Panc1 (cell line): ENCODE measurements around the gene RHEB.

Experiments
- CTCF ChIP-seq: fragments of 450-650 bp; IDR thresholded peaks from 2 replicates; pipeline ENCODE4 v1.5.1; 2017; ENCODE audit warnings: mild to moderate bottlenecking
- POLR2AphosphoS5 ChIP-seq: IDR thresholded peaks from 2 replicates; pipeline ENCODE4 v1.6.1; 2012; ENCODE audit warnings: mild to moderate bottlenecking, low read depth, low read length, moderate library complexity
- REST ChIP-seq, 2 experiments: IDR thresholded peaks; 2 replicates each; pipeline ENCODE4 v1.6.1; 2011 to 2012; ENCODE audit warnings: low read depth in 2 of 2, control low read depth in 1 of 2, low read length in 1 of 2, mild to moderate bottlenecking in 1 of 2, moderate library complexity in 1 of 2; ENCODE audit not compliant: insufficient read depth in 1 of 2
- SIN3A ChIP-seq: IDR thresholded peaks from 2 replicates; pipeline ENCODE4 v1.6.1; 2012; ENCODE audit warnings: low read depth, mild to moderate bottlenecking, low read length, moderate library complexity, borderline replicate concordance; ENCODE audit not compliant: insufficient read depth
- TCF7L2 ChIP-seq: IDR thresholded peaks from 2 replicates; pipeline ENCODE4 v1.6.1; 2011; ENCODE audit warnings: mild to moderate bottlenecking, low read depth, low read length, inconsistent platforms

- TF ChIP-seq CTCF = no peak
- TF ChIP-seq SIN3A = no peak
- TF ChIP-seq REST (IDR thresholded peaks at IDR 0.05; ENCODE audit: insufficient read depth in 1 of 2, low read depth in 2 of 2, low read length in 1 of 2) = no peak
- TF ChIP-seq TCF7L2 = no peak
- no peak for TF ChIP-seq POLR2AphosphoS5
Measured at GRCh38 chr7:151435971-151436370, 83.7 kb downstream of the RHEB start.
